Activated B cell treated with CpG ODN at 0.5 μM for 24 hours (primary cell): ENCODE results near the gene ARSA. TPM values are rescaled to one million over a fixed set of nuclear protein-coding genes. Genes with fewer than 3 reads are reported as not detected.

Source experiments
- ATAC-seq: fragments of 200-7000 bp; cut with Tn5 transposase; one replicate; pipeline ENCODE4 v1.10.0; 2021; ENCODE audit warnings: low read depth, mild to moderate bottlenecking, moderate library complexity
- CTCF ChIA-PET: fragments of 350-600 bp; sonication (Branson Sonifier 250); formaldehyde crosslinking; loops from one replicate; lab custom pipeline; 2021; ENCODE audit warnings: antibody characterized with exemption; lab: Charles Lee
- POLR2A ChIA-PET: fragments of 350-600 bp; sonication (Branson Sonifier 250); formaldehyde crosslinking; loops from one replicate; lab custom pipeline; 2021; ENCODE audit warnings: antibody characterized with exemption; lab: Charles Lee
- DNase-seq: peaks from one replicate; pipeline ENCODE4 v3.0.0; 2022
- H3K27ac Mint-ChIP-seq: one replicate; pipeline ENCODE4 v1.8.0; 2020; ENCODE audit warnings: mixed read lengths
- H3K27me3 Mint-ChIP-seq: one replicate; pipeline ENCODE4 v1.8.0; 2021; ENCODE audit warnings: mixed read lengths
- H3K36me3 Mint-ChIP-seq: one replicate; pipeline ENCODE4 v1.8.0; 2021; ENCODE audit warnings: low read depth, mixed read lengths
- H3K4me1 Mint-ChIP-seq: one replicate; pipeline ENCODE4 v1.8.0; 2021; ENCODE audit warnings: mixed read lengths
- H3K4me3 Mint-ChIP-seq: one replicate; pipeline ENCODE4 v1.8.0; 2020; ENCODE audit warnings: mild to moderate bottlenecking, mixed read lengths
- H3K9me3 Mint-ChIP-seq: one replicate; pipeline ENCODE4 v1.8.0; 2020; ENCODE audit warnings: mixed read lengths
- CTCF ChIP-seq: fragments of 200-600 bp; IDR thresholded peaks from one replicate; pipeline ENCODE4 v1.8.0; 2022; ENCODE audit warnings: antibody characterized with exemption, mild to moderate bottlenecking
- intact Hi-C: fragments of 100-400 bp; cut with micrococcal nuclease; formaldehyde crosslinking; loops from one replicate; pipeline ENCODE4 v1.15.1; 2024
- total RNA-seq: library from RNA; stranded (reverse); gene quantifications from 2 replicates; pipeline ENCODE4 v1.2.3, GENCODE V29; 2022

The ARSA gene
- total RNA-seq, 1 donor from 2014 or later: 50.9 TPM

GRCh38 chr22:50600967-50601668 lies 26.8 kb downstream of the ARSA start:
- DNase-seq: no peak
- TF ChIP-seq CTCF: no peak
- Mint-ChIP-seq H3K4me3 (peak overlapping the region; percentile 69), H3K36me3 (peaks cover 2% of the 10 kb centered on the region), H3K4me1 (peaks cover 12% of the 10 kb centered on the region), H3K9me3 (no peaks in the 10 kb centered on the region), H3K27ac (no peak overlapping the region), H3K27me3 (peaks cover 30% of the 10 kb centered on the region)
- CTCF ChIA-PET: interaction anchor here (0.9 kb wide), 1 partner anchor 75 kb away, joined by 3 read pairs; the partner anchor contains the start of gene SCO2
- intact Hi-C loops: loop anchor here (2.0 kb wide), 1 partner anchor 18 kb away; the partner anchor contains the start of gene CHKB
- no peak for ATAC-seq
- POLR2A ChIA-PET: interaction anchor here (0.7 kb wide), 1 partner anchor 72 kb away, joined by 3 read pairs; no protein-coding TSS in a partner anchor

GRCh38 chr22:50600538-50600937 lies 27.4 kb downstream of the ARSA start, which contains the start of gene MAPK8IP2:
Gene MAPK8IP2 (plus strand): TSS chr22:50600793. CDS start chr22:50600819, 26 bp downstream.
- TF ChIP-seq CTCF: no peak
- H3K4me3 Mint-ChIP-seq: peak within 1 kb of the TSS; percentile 72
- H3K4me1 Mint-ChIP-seq: peaks cover 12% of the 10 kb centered on the region
- ChIA-PET CTCF (no interaction called here), POLR2A (interaction anchor here (1.0 kb wide), 1 partner anchor 52 kb away, joined by 3 read pairs; no protein-coding TSS in a partner anchor)
- peak; percentile 55 for ATAC-seq
- H3K27me3 Mint-ChIP-seq: peaks cover 29% of the 10 kb centered on the region
- no peaks in the 10 kb centered on the region for H3K9me3 Mint-ChIP-seq
- no peak for DNase-seq
- peaks cover 3% of the 10 kb centered on the region for H3K36me3 Mint-ChIP-seq
- H3K27ac Mint-ChIP-seq: no peak within 1 kb of the TSS
- intact Hi-C loops: loop anchor here (2.0 kb wide), 1 partner anchor 18 kb away; the partner anchor contains the start of gene CHKB

GRCh38 chr22:50599816-50600455 lies 28.0 kb downstream of the ARSA start:
- POLR2A ChIA-PET: interaction anchor here (0.6 to 1.0 kb wide), 2 partner anchors 9 to 52 kb away, joined by 3 to 7 read pairs; no protein-coding TSS in a partner anchor
- ATAC-seq (peak; percentile 96), DNase-seq (peak; percentile 66)
- H3K4me3 Mint-ChIP-seq: peak overlapping the region; percentile 72
- CTCF ChIA-PET: no interaction called here
- H3K4me1 Mint-ChIP-seq: peaks cover 12% of the 10 kb centered on the region
- H3K27me3 Mint-ChIP-seq: peaks cover 29% of the 10 kb centered on the region
- H3K36me3 Mint-ChIP-seq: peaks cover 3% of the 10 kb centered on the region
- no peak overlapping the region for H3K27ac Mint-ChIP-seq
- no peaks in the 10 kb centered on the region for H3K9me3 Mint-ChIP-seq
- TF ChIP-seq CTCF: no peak
- intact Hi-C loops: loop anchor here (2.0 kb wide), 1 partner anchor 17 kb away; the partner anchor contains the start of gene CHKB

GRCh38 chr22:50597097-50597496 lies 30.9 kb downstream of the ARSA start:
- peaks cover 18% of the 10 kb centered on the region for H3K27me3 Mint-ChIP-seq
- H3K4me1 Mint-ChIP-seq: peaks cover 10% of the 10 kb centered on the region
- no peaks in the 10 kb centered on the region for H3K9me3 Mint-ChIP-seq
- H3K27ac Mint-ChIP-seq: no peak overlapping the region
- DNase-seq: no peak
- no peak for TF ChIP-seq CTCF
- POLR2A ChIA-PET: no interaction called here
- intact Hi-C loops: no loop called here
- no peak for ATAC-seq
- CTCF ChIA-PET: no interaction called here
- H3K4me3 Mint-ChIP-seq: no peak overlapping the region
- peaks cover 3% of the 10 kb centered on the region for H3K36me3 Mint-ChIP-seq

GRCh38 chr22:50595189-50595588 lies 32.8 kb downstream of the ARSA start:
- H3K9me3 Mint-ChIP-seq: no peaks in the 10 kb centered on the region
- ATAC-seq (no peak), DNase-seq (no peak)
- peaks cover 3% of the 10 kb centered on the region for H3K36me3 Mint-ChIP-seq
- TF ChIP-seq CTCF: no peak
- ChIA-PET POLR2A (no interaction called here), CTCF (no interaction called here)
- H3K4me1 Mint-ChIP-seq: peaks cover 4% of the 10 kb centered on the region
- peaks cover 11% of the 10 kb centered on the region for H3K27me3 Mint-ChIP-seq
- no peak overlapping the region for H3K27ac Mint-ChIP-seq
- intact Hi-C loops: no loop called here
- H3K4me3 Mint-ChIP-seq: no peak overlapping the region
